Suprapubic skin (tissue), 4 donors: ENCODE data around the gene ZBTB42.

Experiments used
- POLR2A ChIP-seq, 2 donors: fragments of 450-650 bp; IDR thresholded peaks; one replicate each; pipeline ENCODE4 v1.6.1; 2017; ENCODE audit warnings: antibody characterized with exemption in 2 of 2, mild to moderate bottlenecking in 2 of 2, moderate library complexity in 2 of 2
- POLR2AphosphoS5 ChIP-seq, 3 donors: sonication (generic); formaldehyde crosslinking; IDR thresholded peaks; one replicate each; pipeline ENCODE4 v1.6.1; 2017; ENCODE audit warnings: antibody characterized with exemption in 3 of 3

- no peak for TF ChIP-seq POLR2A (IDR thresholded peaks at IDR 0.05)
- no peak for TF ChIP-seq POLR2AphosphoS5 (IDR thresholded peaks at IDR 0.05)
Measured at GRCh38 chr14:104845033-104845666, 44.2 kb downstream of the ZBTB42 start.
